GM19351 (cell line): ENCODE data around the gene EIF3L.
A peak's percentile ranks its signal among the peaks of the same experiment; 100 is the strongest.

Source experiments
- ATAC-seq: cut with Tn5 transposase; IDR thresholded peaks from one replicate; pipeline ENCODE4 v1.9.1; 2021; ENCODE audit warnings: mild to moderate bottlenecking, moderate library complexity; ENCODE audit not compliant: unreplicated experiment

Gene EIF3L

DNA sequence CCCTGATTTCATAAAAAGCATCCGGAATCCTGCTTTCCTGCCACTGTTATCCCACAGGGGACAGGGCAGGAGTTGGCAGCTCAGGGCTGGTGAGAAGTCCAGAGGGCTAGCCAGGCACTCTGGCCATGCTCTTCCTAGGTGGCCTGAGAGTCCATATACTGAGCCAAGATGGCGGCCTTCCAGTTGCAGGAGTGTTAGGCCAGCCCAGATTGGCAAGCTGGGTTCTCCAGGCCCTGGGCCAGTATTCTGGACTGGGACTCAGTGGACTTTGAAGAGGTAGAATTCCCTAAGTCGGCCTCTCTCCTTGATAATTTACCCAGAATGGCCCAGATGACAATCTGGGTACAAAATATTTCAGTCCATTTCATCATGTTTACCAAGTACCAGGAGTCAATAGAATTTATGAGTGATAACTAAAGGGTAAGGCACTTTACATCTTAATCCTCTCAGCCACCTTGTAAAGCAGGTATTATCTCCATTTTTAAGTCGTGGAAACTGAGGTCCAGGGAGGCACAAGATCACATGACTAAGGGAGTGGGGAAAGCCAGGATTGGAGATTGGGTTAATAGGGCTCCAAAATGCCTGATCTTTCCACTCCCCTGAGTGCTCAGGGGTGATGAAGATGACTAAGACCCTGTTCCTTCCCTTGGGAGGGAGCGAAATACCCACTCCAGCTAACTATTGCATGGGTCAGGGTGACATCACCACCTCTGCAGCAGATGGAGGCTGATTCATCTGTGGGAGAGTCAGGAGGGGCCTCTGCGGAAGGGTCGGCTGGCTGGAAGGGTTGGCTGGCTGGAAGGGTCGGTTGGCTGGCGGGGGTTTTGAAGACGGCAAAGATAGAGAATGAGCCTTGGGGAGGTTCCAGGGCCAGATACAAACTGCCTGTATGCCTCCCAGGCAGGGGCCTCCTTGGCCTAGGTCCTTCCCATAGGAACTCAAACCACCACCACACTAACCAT, 55.6 kb downstream of the EIF3L start:
- no peak for ATAC-seq

GRCh38 chr22:37905534-37906363, 56.5 kb downstream of the EIF3L start, which contains the start of gene MICALL1:
TSS of gene MICALL1 (plus strand) at chr22:37906297. CDS start at chr22:37906423, 126 bp downstream.
- peak; percentile 81 for ATAC-seq

DNA sequence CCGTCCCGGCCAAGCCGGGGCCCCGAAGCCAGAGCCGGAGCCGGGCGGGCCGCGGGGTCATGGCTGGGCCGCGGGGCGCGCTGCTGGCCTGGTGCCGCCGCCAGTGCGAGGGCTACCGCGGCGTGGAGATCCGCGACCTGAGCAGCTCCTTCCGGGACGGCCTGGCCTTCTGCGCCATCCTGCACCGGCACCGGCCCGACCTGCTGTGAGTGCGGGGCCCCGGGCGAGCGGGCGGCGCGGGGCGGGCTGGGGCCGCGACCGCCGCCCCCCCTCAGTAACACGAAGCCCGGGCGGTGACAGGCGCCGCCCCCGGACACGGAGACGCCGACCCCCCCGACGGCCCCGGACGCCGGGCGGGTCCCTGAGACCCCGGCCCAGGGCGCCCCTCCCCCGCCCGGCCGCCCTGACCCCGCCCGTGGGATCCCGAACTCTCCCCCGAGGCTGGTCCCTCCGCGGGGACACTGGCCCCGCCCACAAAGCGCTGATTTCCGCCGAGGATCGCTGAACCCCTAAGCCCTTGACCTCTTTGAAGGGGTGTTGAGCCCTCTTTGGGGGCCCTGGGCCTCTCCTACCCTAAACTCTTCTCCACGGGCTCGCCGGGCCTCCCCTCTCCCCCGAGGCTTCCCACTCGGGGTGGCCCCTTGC, 57.3 kb downstream of the EIF3L start:
- peak; percentile 28 for ATAC-seq

DNA sequence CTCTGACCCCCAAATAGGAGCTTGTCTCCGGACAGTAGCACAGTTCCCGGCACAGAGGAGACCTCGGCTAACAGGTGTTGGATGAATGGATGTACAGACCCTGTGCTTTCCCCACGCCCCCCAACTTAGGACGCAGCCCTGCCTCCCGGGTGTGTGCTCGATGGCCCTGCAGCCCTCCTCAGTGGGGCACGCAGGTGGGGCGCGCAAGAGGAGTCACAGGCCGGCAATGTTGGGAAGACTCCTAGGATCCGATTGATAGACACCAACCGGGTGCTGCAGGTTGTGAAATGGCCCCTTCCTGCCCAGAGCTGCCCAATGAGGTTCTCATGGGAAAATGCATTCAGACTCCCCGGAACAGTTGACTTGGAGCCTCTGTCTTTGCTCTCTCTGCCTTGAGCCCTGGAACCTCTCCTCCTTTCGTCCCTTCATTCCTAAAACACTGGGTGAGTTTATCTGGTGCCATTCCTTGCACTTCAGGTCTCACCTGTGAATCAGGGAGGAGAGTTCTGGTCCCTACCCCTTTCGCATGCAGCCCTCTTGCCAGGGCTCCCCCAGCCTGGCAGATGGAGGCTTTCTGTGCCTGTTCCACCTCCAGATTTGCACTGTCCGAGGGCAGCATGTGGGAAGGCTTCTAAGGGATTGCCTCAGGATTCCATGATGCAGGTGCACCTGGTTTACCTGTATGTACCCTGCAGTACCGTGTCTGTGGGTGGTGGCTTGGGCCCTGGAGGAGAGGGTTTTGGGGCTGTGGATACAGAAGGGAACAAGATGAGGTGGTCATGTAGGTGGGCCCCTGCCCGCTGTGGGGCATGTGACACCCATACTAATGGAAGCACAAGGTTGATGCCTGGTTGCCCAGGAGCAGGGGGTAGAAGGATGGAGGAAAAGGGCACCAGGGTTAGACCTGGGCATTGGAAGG, 58.1 kb downstream of the EIF3L start:
- no peak for ATAC-seq

GRCh38 chr22:37909766-37910165, 60.5 kb downstream of the EIF3L start:
- ATAC-seq: no peak

GRCh38 chr22:37910890-37911672, 61.9 kb downstream of the EIF3L start:
- no peak for ATAC-seq

- ATAC-seq: no peak
Observed at GRCh38 chr22:37911697-37912096, 62.5 kb downstream of the EIF3L start.

DNA sequence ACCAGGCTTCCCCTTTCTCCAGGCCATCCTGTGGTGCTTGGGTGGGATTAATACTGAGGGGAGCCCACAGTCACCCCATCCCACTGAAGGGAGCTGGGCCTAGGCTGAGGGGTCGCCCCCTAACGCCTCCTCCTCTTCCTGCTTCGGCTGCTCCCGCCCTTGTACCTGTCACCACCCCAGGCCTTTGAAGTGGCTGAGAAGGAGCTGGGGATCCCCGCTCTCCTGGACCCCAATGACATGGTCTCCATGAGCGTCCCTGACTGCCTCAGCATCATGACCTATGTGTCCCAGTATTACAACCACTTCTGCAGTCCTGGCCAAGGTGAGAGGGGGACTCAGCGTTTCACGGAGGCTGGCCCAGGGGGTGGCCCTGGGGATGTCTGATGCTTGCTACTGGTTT, 63.0 kb downstream of the EIF3L start:
- no peak for ATAC-seq

GRCh38 chr22:37913233-37913721, 64.1 kb downstream of the EIF3L start:
- no peak for ATAC-seq

DNA sequence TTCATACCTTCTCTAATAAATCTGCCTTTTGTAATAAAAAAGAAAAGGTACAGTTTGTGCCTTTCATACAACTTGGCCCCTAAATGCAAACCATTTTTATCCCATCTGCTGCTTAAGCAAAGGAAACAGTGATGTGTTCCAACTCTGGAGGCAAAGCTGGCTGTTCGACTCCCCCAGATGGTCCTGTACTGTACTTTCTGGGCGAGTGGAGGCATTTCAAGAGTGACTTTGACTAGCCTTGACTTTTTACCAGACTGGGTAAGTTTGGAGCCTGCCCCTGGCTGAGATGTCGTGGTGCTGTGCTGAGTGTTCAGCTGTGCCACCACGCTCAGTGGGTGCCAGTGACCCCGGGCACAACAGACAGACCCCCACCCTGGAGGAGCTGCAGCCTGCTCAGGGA, 67.1 kb downstream of the EIF3L start:
- ATAC-seq: no peak

GRCh38 chr22:37917874-37918548, 68.8 kb downstream of the EIF3L start:
- ATAC-seq: no peak

- no peak for ATAC-seq
Observed at GRCh38 chr22:37918580-37919270, 69.5 kb downstream of the EIF3L start.

DNA sequence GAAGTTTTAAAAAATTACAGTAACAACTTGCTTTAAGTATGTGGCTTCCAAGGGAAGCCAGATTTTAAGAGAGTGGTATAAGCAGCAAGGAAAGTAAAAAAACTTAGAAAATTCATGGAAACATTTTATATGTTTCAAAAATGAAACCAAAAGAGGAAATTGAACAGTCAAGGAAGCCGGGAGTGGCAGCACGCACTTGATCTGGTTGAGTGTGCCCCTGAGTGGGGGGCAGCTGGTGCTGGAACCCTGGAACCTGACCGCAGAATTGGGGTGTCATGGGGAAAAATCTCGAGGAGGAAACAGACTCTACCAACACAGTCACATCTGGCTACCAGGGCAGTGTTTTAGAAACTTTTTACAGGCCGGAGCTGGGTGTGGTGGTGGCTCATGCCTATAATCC, 70.9 kb downstream of the EIF3L start:
- no peak for ATAC-seq

GRCh38 chr22:37922191-37922590, 73.0 kb downstream of the EIF3L start:
- ATAC-seq: no peak

DNA sequence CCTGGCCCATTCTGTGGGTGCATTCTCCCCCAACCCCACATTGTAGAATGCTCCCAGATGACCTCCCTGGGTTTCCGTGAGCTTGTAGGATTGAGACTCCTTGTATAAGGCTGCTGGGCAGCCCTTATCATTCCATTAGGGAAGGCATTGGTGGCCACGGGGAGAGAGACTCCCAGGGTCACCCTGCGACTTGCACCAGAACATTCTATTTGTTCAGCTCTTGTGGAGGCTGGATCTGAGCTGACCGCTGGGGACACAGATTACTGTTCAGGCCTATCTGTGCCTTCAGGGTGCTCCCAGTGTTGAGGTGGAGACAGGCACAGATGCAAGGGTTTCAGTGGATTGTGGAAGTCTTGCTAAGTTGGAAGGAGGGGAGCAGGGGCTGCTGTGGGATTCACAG, 74.7 kb downstream of the EIF3L start:
- ATAC-seq: no peak

DNA sequence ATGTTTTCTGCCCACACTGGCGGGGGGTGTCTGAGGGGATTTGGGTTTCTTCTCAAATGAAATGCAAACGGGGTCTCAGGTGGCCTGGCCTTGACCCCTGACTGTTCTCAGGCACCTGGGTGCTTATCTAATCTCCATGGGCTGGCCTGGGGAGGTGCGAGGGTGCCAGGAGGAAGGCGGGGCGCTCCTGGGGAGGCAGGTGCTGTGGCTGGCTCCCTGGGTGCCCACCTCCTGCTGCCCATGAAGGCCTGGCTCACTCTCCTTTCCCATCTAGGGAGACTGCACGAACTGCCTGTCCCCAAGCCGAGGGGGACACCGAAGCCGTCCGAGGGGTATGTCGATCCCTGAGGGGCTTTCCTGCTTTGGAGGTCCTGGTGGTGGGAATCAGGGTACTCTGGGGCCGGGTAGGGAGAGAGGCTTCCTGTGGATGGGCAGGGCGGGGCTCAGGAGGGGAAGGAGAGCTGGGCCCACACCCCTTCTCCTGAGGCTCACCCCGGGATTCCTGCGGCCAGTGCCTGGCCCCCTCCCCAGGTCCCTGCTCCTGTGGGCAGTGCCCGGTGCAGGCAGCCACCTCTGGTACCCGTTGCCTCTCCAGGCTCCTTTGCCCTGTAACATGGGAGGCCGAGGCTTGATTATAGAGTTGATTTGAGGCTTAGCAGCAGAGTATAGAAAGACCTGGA, 75.3 kb downstream of the EIF3L start:
- ATAC-seq: no peak

DNA sequence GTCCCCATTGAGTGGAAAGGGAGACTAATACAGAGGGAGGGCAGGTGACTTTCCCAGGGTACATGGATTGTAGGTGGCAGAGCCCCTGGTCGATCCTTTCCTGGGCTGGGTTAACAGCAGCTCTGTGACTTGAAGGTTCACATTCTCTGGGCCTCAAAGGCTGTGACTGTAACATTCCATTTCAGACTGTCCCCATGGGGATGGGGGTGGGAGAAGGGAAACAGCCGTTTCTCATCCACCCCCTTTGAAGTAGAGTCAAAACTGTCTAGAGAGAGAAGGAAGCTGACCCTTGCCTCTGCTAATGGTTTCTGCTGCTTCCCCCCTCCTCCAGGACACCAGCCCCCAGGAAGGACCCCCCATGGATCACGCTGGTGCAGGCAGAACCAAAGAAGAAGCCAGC, 76.1 kb downstream of the EIF3L start:
- ATAC-seq: no peak

DNA sequence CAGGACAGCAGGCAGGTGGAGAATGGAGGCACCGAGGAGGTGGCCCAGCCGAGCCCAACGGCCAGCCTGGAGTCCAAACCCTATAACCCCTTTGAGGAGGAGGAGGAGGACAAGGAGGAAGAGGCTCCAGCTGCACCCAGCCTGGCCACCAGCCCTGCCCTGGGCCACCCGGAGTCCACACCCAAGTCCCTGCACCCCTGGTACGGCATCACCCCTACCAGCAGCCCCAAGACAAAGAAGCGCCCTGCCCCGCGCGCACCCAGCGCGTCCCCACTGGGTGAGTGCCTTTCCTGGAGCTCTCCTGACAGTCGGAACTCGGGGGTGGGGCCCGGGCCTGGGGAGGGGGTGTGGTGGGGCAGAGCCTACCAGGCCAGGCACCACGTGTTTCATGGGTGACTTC, 76.5 kb downstream of the EIF3L start:
- no peak for ATAC-seq
